T-helper 9 cell (primary cell): ENCODE results near the gene BMP2.

Experiments used
- DNase-seq: peaks from one replicate; pipeline ENCODE4 v3.0.0-alpha.2; 2020

The BMP2 gene

GRCh38 chr20:6768228-6769140 is 998 bp downstream of the BMP2 start:
- no peak for DNase-seq

GRCh38 chr20:6769903-6770785 is 2.7 kb downstream of the BMP2 start:
- DNase-seq: no peak

- DNase-seq: no peak
Measured at GRCh38 chr20:6770786-6771100, 3.3 kb downstream of the BMP2 start.

GRCh38 chr20:6780433-6781190 is 13.1 kb downstream of the BMP2 start:
- no peak for DNase-seq

GRCh38 chr20:6783752-6784151 is 16.3 kb downstream of the BMP2 start:
- no peak for DNase-seq

- DNase-seq: no peak
Measured at GRCh38 chr20:6784210-6784631, 16.7 kb downstream of the BMP2 start.

- no peak for DNase-seq
Measured at GRCh38 chr20:6784767-6785166, 17.3 kb downstream of the BMP2 start.

- DNase-seq: no peak
Measured at GRCh38 chr20:6786548-6786947, 19.1 kb downstream of the BMP2 start.

- DNase-seq: no peak
Measured at GRCh38 chr20:6792789-6793188, 25.3 kb downstream of the BMP2 start.

GRCh38 chr20:6802227-6802626 is 34.7 kb downstream of the BMP2 start:
- DNase-seq: no peak

- DNase-seq: no peak
Measured at GRCh38 chr20:6806275-6806674, 38.8 kb downstream of the BMP2 start.

- no peak for DNase-seq
Measured at GRCh38 chr20:6811262-6812035, 44.0 kb downstream of the BMP2 start.

- no peak for DNase-seq
Measured at GRCh38 chr20:6812530-6812929, 45.0 kb downstream of the BMP2 start.

GRCh38 chr20:6814945-6815344 is 47.5 kb downstream of the BMP2 start:
- no peak for DNase-seq

GRCh38 chr20:6818033-6818808 is 50.7 kb downstream of the BMP2 start:
- no peak for DNase-seq

- no peak for DNase-seq
Measured at GRCh38 chr20:6819599-6819998, 52.1 kb downstream of the BMP2 start.

- DNase-seq: no peak
Measured at GRCh38 chr20:6824401-6824800, 56.9 kb downstream of the BMP2 start.

- DNase-seq: no peak
Measured at GRCh38 chr20:6827472-6827871, 60.0 kb downstream of the BMP2 start.

- no peak for DNase-seq
Measured at GRCh38 chr20:6828794-6829423, 61.4 kb downstream of the BMP2 start.

- DNase-seq: no peak
Measured at GRCh38 chr20:6829510-6830116, 62.1 kb downstream of the BMP2 start.
